CD4-positive, alpha-beta T cell treated with Interleukin-17A for 4 hours (primary cell): ENCODE data around the gene TMPRSS6.

Source experiments
- DNase-seq: peaks from one replicate; pipeline ENCODE4 v3.0.0-alpha.2; 2020; ENCODE audit warnings: mixed read lengths

The TMPRSS6 gene

DNA sequence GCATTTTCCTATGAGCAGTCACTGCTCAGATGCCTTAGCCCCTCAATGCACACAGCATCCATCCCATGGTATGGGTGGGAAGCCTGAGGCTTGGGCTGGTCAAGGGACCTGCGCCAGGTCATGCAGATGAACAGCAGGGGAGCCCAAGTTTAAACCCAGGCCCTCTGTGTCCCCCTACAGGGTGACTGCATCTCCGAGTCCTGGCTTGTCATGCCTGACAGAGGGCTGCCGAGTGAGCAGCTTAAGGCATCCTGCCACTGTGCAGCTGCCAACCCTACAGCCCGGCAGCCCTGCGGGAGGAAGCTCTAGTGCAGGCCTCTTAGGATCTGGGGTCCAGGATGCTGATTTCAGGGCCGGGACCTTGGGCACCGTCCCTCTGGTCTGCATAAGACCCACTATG, 30.2 kb upstream of the TMPRSS6 start:
- no peak for DNase-seq

DNA sequence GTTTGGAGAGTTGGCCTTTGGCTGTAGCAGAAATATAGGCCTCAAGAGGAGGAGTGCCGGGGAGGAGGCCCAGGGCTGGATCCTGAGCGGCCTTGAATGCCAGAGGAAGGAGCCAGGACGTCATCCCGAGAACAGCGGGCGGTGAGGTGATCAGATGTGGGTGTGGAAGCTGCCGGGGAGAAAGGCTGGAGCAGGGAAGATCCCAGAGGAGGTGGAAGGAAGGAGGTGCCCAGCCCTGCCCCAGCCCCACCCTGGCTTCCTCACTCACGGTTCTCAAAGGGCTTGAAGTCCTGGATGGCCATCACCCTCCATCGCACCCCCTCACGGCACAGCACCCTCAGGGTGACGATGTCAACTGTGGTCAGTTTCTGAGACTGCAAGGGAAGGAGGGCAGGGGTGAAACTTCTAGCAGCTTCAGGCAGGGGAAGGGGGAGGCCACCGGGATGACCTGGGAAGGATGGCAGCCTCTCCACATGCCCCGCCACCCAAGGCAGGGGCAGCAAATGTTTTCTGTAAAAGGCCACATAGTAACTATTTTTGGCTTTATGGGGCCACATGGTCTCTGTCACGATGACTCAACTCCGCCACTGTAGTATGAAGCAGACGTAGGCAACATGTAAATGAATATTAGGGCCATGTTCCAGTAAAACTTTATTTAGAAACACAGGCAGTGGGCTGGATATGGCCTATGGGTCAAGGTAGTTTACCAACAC, 29.5 kb upstream of the TMPRSS6 start:
- no peak for DNase-seq

DNA sequence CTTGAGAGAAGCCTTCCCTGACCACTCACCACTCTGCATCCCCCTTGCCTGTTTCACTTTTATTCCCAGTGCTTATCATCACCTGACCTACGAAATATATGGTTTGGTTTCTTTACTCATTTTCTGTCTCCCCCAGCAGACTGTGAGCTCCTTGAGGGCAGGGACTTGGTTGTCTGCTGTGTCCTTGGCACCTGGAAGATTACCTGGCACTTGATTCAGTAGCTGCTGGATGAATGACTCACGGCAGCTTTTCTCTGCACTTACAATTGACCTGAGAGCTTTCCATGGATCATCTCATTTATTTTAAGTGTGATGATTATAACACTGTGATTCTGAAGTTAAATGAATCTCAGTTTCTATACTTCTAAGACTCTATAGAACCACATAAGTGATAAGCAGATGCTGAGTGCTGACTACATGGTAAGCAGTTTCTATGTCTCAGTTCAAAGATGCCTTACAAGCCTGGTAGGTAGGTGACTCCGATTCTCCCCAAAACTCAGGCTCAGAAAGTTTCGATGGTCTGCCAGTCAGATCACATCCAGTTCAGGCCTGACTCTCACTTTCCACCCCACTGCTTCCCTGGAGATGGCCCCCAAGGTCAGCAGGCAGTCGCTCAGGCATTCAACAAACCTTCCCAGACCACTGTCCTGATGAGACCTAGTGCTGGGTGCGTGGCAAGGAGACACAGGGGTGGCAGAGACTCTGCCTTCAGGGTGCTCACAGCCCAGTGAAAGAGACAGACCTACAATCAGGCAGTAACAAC, 28.6 kb upstream of the TMPRSS6 start:
- DNase-seq: no peak

DNA sequence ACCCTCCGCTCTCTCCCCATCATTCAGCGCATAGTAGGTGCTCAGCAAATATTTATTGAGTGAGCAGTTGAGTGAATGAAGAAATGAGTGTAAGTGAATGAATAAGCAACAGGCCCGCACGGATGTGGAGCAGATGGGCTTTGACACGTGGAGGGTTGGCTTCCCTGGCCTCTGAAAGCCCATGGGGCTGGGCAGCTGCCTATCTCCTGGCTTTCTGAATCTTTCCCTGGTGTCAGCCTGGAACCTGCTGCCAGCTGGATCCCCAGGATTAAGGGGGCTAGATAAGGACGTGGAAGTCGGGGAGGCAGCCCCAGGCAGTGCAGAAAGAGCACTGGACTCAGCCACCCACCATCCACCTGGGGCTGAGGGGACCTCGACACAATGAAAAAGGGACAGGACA, 27.6 kb upstream of the TMPRSS6 start:
- DNase-seq: no peak

DNA sequence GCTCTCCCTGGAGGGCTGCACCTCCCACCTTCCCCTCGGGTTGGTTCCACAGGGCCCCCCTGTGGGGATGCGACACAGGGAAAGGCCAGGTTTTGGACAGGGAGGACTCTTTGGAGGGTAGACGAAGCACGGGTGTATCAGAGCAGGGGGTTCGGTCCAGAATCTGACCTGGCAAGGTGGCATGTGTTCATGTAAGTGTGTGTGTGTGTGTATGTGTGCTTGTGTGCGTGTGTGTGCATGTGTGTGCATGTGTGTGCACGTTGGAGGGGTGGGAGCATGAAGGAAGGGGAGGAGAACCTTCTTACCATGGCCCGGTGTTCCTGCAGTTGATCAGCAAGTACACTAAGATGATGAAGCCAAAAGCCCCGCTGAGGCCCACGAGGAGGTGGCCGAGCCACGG, 25.5 kb upstream of the TMPRSS6 start:
- no peak for DNase-seq

DNA sequence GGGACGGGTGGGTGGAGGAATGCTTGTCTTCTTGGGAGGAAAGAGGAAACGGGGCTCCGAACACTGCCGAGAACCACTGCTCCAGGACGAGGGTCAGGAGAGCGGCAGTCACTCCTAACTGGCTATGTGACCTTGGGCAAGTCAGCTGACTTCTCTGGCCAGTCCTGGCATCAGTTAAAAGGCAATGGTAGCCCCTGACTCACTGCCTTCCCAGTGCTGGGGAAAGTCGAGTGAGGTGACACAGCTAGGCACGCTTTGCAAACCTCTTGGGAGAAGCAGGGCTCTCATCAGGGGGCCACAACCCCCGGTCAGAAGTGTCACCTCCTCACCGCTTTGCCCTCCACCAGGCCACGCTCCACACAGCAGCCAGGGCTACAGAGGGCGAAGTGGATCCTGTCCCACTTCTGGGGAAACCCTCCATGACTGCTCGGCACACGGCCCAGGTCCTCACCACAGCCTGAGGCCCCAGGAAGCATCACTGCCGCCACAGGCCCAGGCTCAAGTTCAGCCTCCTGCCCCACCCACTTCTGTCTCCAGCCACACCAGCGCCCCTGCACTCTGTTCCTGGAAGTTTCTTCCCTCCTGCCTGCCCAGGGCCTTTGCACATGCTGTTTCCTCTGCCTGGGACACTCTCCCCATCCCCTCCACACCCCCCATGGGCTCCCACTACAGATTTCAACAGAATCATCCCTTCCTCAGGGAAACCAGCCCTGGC, 23.9 kb upstream of the TMPRSS6 start:
- DNase-seq: no peak

DNA sequence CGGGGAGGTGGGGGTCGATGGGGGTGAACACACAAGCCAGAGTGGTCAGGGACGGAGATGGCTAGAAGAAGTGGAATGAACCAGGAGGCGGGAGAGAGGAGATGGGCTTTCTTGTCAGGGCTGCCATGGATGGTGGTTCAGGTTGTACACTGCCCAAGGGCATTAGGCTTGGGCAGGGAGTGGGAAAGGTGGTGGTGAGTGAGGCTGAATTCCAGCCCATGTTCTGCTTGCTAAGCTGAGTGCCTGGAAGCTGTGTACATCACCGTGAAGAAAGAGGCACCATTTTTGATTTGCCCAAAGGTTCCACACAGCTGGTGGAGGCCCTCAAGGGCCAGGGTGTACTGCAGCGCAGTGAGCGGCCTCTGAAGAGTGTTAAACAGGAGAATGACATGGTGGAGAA, 23.3 kb upstream of the TMPRSS6 start:
- DNase-seq: no peak

DNA sequence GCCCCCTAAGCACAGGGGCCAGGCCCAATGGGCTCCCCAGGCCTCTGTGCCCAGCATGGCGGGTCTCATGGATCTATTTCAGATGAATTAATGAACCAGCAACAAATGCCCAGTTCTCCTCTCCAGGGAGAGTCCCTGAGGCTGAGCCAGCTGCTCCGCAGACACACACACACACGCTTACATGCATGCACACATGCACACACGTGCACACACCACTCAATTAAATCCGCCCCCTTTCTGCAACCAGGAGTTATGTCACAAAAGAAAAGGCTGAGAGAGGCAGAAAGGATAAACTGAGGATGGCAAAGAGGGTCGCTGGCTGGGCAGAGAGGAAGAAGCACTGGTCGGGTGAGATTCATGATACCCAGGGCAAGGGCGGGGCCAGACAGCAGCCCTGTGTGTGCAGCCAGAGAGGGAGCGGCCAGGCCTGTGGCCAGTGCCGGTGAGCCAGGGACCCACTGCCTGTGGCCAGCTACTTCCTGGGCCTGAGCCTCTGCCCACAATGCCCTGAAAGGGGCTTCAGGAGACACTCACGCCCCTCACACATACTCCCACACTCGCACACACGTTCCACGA, 20.4 kb upstream of the TMPRSS6 start:
- DNase-seq: no peak

DNA sequence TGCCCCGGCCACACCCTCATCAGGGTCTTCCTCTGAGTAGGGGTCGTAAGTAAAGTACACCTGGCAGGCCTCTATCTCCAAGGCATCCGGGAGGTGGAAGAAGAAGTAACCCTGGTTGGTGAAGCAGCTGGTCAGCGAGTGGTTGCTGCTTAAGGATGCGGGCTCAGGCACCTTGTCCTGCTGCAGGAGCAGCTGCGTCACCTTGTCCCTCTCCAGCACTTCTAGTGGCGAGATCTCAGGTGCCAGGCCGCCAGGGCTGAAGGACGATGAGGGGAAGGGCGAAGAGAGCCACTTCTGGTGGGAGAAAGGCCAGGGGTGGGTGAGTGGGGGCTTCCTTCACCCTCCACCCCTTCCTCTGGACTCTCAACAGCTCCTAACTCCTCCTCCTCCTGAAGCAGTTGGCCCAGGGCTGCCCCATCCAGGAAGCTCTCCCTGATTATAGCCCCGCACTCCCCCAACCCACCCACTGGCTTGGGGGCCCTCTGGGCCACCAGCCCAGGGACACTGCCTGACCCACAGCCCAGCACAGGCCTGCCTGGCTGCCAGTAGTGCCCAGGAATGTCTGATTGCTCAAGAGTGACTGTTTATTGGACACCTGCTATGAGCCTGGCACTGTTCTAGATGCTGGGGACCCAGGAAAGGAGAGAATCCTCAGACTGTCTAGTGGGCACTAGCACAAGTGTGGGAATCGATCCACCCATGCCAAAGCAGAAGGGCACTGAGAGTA, 19.2 kb upstream of the TMPRSS6 start:
- no peak for DNase-seq

DNA sequence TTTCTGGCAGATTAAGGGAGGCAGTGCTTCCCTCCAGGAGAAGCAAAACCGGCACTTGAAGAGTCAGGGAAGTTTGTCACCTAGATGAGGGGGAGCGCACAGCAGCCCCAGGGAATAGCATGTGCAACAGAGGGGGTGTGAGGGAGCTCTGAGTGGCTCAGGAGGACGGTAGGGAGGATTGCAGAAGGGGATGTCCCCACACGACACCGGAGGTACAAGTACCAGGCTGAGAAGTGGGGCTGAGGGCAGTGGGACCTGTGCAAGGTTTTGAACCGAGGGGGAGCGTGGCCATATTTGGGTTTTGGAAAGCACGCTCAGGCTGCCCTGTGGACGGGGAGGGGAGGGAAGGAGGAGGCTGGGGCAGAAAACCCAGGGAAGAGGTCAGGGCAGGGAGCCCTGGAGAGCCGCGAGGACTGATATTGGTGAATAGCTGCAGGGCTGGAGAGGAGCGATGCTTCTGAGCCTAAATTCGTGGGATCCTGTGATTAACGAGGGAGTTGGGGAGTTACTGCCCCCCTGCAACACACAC, 17.9 kb upstream of the TMPRSS6 start:
- DNase-seq: no peak

DNA sequence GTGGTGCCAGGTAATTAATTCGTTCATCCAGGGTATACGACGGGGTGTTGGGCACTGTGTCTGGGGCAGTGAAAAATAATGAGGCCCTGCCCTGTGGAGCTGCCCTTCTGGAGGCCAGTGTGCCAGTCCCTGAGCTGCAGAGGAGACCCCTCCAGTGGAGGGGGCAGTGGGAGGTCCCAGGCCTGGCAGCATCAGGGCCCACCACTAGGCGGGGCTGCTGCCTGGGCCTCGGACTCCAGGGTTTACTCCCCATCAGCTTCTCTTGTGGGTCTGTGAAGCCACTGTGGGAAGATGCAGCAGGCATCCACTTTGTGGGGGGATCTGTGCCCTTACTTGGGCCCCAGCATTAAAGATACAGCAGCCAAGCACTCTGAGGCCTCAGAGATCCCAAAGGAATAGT, 17.4 kb upstream of the TMPRSS6 start:
- peak; percentile 31 for DNase-seq

DNA sequence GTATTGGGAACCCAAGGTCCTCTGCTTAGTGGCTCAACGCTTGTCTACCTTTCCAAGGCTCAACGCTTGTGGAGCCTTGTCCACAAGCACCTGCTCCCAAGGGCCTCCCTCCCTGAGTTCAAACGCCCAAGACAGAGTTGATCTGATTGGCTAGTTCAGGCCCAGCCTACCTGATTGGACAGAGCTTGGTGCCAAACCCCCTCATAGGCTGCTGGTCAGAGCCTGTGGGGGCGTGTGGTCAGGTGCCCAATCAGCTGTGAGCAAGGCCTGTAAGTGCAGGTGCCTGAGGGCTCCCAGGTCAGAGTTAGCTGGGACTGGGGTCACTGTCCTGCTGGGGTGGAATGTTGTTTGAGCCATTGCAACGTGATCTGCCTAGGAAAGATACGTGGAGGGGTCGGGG, 16.9 kb upstream of the TMPRSS6 start:
- DNase-seq: no peak

DNA sequence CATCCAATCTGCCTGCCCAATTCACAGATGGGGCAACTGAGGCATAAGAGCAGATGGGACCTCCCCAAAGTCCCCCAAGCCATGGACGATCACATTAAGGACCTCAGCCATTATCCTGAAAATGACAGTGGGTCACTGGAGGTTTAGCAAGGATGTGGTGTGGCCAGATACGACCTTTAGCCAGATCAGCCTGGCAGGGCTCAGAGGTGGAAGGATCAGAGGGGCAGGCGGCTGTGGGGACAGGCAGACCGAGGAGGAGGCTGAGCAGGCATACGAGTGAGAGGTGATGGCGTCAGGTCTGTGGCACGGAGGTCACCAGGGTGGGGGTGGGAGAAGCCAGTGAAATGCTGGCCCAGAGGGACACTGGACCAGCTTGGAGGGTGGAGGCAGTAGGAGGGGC, 14.1 kb upstream of the TMPRSS6 start:
- DNase-seq: no peak

DNA sequence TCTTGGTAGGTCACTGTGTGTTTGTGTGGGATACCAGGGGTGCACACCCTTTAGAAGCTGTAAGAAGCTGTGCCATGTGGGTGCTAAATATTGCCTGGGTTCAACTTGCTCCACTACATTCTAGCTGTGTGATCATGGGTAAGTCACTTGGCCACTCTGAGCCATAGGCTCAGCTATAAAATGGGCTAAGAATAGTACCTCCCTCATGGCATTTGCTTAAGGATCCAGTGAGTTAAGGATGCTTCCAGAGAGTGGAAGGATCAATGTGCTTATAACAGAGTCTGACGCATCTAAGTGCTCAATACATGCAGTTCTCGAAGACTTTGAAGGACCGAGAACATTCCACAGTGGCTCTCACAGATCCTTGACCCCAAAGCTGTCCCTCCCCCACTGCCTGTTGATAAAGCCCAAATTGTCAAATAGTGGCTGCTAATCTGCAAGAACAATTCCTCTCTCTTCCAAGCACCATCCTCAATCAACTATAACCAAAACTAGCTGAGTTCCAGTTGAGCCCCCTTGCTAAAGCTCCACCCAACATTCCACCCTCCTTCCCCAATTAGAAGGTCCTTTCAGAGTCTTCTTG, 13.2 kb upstream of the TMPRSS6 start:
- no peak for DNase-seq

DNA sequence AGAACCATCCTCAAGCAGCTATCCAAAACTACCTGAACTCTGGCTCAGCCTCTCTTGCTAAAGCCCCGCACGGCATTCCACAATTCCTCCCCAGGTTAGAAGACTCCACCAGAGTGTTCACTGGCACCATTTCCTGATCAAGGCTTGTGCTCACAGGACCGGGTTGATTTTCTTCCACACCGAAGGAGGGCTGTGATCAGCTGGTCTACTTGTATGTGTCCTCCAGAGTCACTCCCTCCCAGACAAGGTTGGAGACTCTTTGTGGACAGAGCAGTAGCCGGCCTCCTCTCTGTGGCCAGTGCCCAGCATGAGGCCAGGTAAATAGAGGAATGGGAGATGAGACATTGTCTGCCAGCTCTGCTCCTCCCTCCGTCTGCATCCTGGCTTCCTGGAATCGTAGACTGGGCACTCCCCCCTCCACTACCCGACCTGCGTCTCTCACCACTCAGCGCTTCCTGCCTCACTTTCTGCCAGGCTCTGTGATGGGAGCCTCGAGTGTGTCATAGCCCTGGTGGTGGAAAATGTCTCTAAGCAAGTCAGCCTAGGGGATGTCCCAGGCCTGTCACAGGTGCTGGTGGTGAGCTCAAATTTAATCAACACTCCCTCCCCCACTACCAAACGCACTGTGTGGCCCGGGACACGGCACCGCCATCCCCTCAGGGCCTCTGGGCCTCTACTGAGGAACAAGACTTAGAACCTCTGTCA, 12.5 kb upstream of the TMPRSS6 start:
- peak; percentile 91 for DNase-seq

DNA sequence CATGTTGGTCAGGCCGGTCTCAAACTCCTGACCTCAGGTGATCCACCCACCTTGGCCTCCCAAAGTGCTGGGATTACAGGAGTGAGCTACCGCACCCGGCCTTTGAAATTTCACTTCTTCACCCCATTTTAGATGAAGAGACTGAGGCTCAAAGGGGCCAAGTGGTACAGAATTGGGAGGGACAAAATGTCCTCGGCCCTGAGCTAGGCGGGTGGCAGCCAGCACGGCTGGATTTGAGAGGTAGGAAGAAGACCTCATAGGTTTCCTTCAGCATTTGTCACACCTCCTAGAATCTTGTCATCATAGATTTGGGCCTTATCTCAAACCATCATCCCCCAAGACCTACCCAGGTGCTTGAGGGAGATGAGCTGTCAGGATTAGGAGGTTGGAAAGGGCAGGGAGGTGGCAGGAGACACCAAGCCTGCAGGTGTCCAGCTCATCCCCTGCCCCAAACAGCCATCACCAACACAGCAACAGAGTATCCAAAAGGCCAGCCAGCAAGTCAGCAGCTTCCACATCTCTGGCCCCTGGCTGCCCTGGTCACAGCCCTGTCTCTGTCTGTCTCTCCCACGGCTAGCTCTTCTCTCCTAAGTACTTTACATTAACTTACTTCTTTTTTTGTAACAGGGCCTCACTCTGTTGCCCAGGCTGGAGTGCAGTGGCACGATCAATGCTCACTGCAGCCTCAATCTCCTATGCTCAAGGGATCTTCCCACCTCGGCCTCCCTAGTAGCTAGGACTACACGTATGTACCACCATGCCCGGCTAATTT, 11.2 kb upstream of the TMPRSS6 start:
- no peak for DNase-seq

DNA sequence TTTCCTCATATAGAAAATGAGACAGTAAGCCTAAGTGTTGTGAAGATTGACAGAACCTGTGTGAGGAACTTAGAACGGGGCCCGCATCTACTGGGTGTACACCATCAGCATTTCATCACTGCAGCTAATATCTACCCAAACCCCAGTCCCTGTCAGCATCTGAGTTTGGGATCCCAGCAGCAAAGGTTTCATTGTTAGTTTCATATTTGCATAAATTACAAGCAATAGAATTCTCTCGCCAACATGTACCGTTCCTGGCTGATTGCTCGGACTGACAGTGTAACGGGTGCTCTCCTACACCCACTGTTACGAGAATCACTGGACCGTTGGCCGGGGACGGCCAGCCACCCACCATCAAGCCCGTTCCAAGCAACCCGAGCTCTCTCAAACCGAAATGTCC, 10.4 kb upstream of the TMPRSS6 start:
- DNase-seq: no peak

DNA sequence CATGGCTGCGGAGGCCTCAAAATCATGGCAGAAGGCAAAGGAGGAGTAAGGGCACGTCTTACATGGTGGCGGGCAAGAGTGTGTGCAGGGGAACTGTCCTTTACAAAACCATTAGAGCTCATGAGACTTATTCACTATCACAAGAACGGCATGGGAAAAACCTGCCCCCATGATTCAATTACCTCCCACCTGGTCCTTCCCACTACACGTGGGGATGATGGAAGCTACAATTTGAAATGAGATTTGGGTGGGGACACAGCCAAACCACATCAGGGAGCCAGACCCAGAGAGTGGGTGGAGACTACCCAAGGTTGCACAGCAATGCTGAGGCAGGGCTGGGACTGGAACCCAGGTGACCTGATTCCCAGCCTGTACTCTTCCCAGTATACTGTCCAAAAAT, 8.6 kb upstream of the TMPRSS6 start:
- DNase-seq: no peak

DNA sequence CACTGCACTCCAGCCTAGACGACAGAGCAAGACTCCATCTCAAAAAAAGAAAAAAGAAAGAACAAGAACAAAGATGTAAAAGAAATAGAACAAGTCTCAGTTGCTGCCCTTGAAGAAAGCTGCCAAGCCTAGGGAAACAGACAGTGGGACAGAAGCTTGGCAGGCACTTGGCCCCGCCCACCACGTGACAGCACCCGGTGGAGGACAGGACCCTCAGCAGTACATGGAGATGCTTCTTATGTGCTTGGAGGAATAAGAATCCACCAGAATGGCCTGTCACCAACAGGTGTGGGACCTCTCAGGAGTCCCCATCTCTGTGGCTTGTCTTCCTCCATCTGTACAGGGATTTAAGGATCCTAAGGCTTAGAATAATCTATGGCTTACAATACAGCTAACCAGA, 7.6 kb upstream of the TMPRSS6 start:
- no peak for DNase-seq

DNA sequence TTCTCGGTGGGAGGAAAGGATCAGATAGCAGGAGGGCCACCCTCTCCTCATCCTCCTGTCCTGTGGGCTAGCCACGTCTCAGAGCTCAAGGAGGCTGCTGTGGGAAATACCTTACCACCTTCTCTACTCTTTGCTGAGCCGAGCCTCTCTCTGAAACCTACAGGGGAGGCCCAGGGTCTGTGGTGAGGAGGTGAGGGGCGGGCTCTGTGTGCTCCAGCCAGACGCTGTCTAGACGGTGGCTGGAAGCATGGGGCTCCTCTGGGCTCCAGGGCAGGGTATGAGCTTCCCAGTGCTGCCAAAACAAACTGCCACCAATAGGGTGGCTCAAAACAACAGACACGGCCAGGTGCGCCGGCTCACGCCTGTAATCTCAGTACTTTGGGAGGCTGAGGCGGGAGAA, 5.5 kb upstream of the TMPRSS6 start:
- peak; percentile 21 for DNase-seq

DNA sequence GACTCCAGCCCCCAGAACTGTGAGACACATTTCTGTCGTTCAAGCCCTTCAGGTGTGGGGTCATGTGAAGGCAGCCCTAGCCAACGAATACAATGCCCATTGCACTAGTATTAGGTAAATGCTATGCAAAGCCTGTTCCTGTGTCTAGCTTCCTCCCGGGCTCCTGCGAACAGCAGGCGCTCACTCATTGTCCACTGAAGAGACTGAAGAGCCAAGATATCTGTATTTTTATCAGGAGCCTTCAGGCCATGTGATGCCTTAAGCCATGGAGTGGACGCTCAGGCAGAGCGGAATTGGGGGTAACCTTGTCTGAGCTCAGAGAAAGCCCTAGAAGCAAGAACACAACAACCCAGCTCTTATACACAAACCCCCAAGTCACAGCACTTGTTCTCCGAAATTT, 4.2 kb upstream of the TMPRSS6 start:
- DNase-seq: no peak
